HG03108 (cell line): ENCODE results near the gene C1GALT1C1.

Experiments used
- ATAC-seq: cut with Tn5 transposase; IDR thresholded peaks from one replicate; pipeline ENCODE4 v1.9.1; 2021; ENCODE audit warnings: moderate library complexity; ENCODE audit not compliant: unreplicated experiment

Gene C1GALT1C1

GRCh38 chrX:120585702-120586101, 44.2 kb downstream of the C1GALT1C1 start:
- no peak for ATAC-seq
